NCI-H128 (cell line): ENCODE results near the gene GAPDH.
A peak's percentile ranks its signal among the peaks of the same experiment; 100 is the strongest.
"Not testable (repeated sequence)": the region's sequence is repeated elsewhere in the genome, so short reads cannot be mapped to it uniquely, and the experiment has no call there.

Experiments used
- DNase-seq: peaks from one replicate; lab custom pipeline; 2025; ENCODE audit not compliant: unreplicated experiment; lab: John Stamatoyannopoulos, UW

GAPDH gene

DNA sequence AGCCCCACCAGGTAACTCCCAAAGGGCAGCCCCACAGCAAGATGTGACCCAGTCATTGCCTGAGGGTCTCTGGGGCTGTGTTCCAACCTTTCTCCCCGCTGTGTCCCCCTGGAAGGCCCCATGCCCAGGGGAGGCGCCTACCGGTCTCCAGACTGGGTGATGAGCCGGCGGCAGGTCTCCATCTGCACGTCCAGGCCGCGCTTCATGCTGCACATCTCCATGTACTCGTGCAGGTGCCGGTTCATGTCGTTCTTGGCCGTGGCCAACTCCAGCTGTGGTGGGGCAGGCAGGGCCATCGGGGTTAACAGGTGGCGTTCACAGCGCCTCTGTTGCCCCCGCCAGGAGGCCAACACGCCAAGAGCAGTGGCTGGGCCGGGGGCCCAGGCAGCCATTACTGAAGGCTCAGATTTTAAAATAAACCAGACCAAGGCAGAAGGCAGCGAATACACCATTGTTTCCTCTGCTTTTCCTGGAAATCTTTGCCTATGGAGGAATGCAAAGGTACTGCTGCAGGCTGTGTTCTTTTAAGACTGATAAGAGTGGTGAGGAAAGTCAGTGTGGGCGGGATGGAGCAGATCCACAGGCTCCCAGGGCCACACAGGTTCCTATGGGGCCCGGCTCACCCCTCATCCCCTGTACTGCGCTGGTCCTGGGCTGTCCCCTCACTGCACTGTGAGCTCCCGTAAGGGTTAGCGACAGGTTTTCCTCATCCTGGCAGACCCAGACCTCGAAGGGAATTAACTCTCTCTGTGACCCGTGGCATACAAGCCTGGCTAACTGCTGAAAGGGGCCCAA is 7.3 kb downstream of the GAPDH start:
- no peak for DNase-seq

DNA sequence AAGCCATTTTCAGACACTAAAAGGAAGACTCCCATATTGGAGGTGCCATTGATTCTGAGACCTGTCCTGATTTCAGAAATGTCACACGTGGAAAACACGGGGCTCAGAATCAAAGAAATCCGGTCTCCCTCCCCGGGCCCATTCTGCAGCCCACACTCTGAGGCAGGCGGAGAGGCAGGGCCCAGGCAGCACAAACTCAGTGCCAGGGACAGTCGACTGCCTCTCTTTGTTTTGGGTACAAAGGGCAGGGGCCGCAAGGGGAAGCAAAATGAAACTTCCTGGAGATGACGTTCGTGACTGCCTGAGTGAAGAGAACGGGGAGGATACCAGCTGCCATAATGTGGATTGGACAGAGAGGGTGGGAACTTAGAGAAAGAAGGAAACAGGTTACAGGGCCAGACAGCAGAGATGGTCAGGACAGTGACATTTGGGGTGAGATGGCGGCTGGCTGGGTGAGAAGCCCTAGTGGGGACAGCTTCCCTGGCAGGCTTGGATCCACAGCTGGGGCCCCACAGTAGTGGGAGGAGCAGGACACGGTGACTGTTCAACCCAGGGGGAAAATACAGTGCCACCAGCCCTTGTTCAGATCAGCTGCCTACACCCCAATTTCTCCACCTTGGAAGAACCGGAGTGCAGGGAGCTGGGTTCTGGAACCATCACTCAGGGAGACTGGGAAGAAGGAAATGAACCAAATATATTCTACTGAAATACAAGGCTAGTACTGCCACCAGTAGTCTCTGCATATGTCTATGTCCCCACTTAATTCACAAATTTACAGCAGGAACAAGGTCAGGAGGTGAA is 8.1 kb downstream of the GAPDH start:
- no peak for DNase-seq

DNA sequence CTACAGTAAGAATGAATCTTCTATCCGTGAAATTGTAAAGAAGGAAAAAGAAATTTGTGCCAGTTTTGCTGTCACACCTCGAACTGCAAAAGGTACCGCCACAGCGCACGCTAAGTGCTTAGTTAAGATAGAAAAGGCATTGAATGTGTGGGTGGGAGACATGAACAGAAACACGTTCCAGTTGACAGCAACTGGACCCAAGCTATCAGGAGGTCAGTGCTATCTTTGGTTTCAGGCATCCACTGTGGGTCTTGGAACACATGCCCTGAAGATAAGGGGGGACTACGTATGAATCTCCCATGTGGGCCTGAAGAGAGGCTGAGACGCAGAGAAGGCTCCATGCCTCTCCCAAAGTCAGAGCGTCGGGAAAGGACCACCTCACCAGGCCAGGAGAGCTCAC is 11.7 kb downstream of the GAPDH start:
- no peak for DNase-seq

DNA sequence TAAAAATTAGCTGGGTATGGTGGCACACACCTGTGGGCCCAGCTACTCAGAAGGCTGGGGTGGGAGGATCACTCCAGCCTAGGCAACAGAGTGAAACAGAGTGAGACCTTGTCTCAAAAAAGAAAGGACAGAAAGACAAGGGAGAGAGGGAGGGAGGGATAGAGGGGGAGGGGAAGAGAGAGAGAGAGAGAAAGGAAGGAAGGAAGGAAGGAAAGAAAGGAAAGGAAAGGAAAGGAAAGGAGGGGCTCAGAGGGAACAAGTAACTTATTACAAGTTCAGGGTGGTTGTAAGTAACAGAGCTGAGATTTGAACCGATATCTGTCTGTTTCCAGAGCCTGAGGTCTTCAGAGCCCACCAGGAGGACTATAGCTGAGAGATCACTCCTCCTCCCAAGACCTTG is 13.2 kb downstream of the GAPDH start:
- DNase-seq, result no peak

DNA sequence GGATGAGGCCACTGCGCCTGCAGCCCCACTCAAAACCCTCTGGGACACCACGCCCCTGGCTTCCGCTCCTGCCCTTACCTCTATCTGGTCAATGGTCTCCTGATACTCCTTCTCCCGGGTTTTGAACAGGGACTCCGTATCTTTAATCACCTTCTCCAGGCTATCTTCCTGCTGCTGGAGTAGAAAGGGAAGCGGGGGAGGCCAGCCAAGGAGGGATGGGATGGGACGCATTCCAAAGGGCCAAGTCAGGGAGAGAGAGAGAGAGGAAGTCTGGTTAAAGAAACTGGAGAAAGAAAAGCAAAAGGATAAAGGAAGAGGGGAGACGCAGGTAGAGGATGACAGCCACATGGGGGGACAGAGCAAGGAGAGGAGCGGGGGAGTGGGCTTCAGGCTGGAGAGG is 13.7 kb downstream of the GAPDH start:
- no peak for DNase-seq

DNA sequence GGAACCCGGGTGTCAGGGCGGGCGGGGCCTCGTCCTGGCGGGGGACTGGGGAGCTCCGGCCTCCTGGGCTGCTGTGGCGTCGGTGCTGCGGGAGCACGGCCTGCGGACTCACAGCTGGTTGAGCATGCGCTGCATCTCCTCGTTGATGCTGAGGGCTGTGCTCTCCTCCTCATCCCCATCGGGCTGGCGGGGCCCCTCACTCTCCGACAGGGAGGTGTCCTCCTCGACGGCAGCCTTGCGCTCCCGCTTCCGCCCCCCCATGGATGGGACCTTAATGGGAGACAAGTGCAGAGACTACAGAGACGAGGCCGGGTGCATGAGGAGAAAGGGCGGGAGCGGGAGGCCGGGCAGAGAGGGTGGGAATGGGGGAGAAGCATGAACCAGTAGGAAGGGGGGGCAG is 14.2 kb downstream of the GAPDH start:
- DNase-seq, result no peak

DNA sequence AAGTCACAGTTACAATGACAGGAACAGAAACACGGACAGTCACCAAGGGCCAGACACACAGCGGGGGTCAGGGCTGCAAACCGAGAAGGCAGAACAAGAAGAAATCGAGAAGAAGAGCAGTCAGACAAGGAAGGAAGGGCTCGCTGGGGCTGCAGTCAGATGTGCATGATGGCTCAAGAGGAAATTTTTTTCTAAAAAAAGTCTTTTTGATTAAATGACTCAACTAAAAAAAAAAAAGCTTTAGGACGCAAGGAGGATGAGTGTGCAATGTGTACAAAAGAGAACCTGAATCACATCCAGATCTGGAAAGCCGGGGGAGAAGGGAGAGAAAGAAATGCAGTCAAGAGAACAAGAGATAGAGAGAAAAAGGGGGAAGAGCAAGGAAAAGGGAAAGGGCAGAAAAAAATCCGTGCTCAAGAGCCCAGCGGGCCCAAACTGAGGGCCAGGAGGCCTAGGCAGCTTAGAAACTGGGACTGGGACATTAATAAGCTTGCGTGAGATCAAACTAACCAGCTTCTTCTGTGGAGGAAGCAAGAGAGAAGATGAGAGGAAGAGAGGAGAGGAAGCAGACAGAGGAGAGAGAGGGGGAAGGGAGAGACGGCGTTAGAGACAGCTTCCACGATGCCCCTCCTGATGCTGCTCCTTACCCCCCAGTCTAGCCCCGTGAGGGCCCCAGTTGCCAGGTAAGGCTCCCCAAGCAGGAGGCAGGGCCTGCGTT is 14.8 kb downstream of the GAPDH start:
- no peak for DNase-seq

DNA sequence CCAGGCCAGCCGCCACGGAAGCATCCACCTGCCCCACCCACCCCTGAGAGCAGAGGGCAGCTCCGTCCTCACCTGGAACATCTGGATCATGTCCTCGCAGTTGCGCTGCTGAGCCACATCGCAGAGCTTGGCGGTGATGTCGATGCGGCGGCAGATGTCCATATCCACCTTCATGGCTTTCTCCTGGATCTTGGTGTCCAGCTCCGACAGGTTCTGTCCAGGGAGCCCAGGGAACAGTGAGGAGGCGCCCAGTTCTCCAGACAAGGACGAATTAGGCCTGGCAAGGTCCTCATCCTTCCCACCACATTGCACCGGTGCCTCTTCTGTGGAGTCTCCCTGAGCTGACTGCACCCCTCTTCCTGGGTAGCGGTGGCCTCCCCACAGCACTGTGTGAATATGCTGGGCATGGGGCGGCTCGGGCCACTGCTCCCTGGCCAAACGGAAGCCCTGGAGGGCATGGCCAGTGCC is 15.4 kb downstream of the GAPDH start:
- DNase-seq, result no peak

DNA sequence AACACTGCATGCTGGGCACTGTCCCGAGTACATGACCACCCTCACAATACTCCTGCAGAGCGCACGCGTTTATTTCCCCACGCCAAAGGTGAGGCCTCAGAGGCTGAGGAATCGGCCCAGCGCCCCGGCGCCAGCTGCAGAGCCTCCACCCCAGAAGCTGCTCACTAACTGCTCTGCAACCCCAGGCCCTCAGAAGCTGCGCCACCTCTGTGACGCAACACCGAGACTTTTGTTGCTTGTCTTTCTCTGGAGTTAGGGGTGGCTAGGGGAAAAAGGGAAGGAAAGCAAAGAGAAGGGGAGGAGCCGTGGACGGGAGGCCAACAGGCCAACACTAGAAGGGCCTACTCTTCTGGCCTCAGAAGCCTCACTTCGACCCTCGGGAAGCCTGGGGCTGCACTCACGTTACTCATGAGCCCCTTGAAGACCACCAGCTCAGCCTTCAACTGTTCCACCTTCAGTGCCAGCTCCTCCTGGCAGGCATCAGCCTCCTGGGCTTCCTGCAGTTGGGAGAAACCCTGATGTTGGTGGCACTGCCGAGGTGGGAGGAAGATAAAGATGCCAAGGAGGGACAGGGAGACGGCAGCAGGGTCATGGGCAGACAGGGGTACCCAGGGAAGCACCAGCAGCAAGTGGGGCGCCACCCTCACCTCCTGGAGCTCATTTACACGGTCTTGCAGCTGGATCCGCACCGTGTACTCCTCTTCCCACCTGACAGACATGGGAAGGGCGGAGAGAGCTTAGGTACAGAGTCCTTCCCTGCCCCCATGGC is 16.2 kb downstream of the GAPDH start:
- no peak for DNase-seq

DNA sequence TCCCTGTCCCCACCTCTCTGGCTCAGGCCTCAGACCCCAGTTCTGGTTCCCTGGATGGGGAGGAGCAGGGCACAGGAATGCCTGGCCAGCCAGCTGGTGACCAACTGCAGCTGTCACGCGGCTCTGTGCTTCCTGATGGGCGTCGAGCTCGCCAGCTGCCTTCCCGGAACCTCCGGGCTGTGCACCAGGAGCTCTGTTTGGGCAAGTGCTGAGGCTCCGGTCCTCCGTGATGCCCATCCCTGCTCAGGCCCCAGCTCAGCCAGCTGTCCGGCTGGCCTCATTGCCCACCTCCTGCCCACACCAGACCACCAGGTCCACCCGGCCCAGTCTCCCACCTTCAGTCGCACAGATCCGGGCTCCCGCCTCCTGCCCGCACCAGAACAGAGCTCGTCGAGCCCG is 16.7 kb downstream of the GAPDH start:
- DNase-seq, result no peak

DNA sequence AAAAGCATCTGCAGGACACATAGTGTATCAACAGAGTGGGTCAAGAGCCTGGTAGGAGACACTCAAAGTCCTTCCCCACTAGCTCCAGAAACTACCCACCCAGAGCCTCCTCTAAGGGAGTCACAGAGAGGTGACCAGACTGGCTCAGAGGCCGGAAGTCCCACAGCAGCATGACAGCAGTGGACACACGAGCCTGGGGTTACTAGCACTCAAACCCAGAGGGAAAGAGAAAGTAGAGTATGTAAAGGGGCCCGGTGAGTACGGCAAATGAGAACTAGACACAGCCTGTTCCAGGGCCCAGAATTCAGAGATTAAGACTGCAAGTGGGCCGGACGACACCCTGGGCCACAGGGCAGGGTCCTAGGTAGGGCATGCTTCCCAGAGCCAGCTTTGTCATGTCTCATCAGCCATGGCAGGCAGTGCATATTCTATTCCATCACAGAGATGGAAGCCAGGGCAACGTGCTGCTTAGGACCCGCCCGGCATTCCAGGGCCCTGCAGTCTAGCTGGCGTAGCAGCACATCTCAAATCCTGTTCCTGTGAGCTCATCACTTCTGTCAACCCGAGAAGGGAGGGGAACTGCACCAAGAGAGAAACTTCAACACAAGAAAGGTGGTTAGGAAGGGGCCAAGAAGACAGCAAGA is 17.3 kb downstream of the GAPDH start:
- DNase-seq, result no peak

DNA sequence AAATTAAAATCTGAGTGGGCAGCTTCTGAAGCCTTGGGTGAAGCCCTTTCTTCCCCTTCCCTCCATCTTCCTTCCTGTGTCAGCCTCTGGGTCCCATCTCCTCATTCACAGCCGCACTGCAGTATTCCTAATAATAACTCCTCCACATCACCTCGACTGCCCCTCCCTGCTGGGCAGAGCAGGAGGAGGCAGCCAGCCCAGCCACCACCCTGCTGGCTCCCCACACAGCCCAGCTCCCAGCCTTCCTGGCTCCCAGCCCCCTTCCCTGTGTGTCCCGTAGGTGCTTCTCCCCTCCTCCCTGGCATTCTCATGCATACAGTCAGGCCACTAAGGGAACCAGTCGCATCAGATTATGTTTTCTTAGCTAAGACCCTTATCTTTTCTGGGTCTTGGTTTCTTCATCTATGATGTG is 17.8 kb downstream of the GAPDH start:
- no peak for DNase-seq

DNA sequence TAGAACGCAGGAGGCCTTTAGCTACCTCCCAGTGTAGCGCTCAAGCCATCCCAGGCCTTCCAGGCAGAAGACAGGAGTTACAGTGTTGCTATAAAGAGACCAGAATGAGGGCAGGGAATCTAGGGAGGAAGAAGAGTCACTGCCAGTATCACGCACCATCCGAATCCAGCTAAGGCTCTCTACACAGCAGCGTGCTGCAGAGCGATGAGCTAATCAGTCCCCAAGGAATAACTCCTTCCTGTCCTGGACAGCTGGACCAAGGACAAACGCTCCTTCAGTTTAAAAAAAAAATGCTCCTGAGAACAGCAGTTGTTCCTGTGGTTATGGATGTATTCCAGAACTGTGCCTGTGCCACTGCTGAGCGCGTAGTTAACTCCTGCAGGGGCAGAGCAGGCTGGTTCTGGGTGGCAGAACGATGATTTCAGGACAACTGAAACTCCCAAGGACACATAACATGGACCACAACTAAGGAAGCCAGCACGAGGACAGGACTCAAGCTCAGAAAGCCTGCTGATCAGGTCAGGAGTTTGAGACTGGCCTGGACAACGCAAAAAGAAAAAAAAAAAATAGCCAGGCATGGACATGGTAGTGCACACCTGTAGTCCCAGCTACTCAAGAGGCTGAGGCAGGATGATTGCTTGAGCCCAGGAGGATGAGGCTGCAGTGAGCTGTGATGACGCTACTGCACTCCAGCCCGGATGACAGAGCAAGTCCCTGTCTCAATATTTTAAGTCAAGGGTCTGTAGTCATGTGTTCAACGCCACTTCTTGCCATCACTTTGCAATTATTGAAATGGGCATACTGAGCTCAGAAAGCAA is 18.9 kb downstream of the GAPDH start:
- DNase-seq, result no peak

DNA sequence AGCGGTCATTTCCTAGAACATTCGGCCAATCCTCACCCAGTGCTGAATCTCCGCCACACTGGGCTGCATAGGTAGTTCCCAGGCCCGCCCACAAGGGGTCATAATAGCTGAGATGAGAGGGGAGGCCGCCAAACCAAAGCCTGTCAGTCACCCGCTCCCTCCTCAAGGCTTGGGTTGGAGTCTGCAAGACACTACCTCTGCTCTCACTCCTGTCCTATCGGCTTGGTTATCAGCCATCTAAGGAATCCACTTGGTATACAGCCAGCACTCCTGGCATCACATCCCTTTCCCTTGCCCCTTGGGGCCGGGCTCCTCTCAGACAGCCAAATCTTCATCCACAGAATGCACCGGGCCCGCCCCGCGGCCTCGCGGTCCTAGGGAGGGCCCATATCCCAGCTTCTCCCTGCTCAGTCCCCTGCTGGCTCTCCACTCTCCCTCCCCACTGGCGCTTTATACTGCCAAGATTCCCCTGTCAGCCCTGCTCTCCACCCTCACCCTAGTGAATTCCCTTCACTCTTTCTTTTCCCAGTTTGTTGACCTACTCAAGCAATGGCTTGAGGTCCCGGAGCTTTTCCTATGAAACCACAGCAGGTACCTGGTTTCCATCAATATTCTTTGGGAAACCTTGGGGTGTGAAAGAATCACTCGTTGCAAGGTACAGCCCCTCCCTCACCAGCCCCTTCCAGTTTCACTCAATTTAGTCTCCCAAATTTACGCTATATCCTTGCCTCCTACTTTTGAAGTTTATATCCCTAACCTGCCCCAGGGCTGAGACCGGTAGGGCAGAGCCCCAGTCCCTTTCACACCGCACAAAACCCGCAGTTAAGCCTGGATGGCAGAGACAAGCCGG is 20.1 kb downstream of the GAPDH start:
- peak; percentile 16 for DNase-seq

DNA sequence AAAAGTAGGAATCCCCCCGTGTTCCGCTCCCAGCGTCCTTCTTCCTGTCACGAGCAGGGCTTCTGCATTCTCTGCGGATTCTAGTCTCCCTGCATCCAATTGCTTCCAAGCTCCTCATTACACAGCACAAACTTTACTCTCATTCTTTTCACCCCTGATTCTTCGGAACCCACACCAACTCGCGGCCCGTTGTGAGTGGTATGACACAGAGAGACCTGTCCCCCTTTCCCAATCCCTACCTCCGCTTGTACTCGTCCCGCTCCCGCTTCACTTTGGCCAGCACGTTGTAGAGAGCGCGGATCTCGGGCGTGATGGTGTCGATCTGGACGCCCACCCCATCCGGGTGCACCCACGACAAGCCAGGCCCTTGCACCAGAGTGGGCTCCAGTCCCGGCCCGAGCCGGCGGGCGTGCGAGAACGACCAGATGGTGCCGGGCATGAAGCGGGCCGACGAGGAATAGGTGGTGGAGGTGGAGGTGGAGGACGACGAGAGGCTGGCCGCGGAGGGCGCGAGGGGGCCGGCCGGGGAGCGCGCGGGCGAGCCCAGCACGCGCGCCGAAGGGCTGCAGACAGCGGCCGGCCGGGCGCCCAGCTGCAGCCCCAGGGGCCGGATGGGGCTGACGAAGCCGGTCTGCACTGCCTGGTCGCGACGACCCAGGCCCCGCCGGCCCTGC is 20.8 kb downstream of the GAPDH start:
- no peak for DNase-seq

DNA sequence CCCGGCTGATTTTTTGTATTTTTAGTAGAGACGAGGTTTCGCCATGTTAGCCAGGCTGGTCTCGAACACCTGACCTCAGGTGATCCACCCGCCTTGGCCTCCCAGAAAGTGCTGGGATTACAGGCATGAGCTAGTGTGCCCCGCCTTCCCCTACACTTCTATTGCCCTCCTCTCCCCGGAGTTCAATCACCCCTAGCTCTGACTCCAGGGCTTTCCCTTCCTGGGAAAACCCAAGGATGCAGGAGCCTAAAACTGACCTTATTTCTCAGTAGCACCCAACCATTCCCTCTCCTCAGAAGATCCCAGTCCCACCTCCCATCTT is 22.1 kb downstream of the GAPDH start:
- not testable (repeated sequence) for DNase-seq

DNA sequence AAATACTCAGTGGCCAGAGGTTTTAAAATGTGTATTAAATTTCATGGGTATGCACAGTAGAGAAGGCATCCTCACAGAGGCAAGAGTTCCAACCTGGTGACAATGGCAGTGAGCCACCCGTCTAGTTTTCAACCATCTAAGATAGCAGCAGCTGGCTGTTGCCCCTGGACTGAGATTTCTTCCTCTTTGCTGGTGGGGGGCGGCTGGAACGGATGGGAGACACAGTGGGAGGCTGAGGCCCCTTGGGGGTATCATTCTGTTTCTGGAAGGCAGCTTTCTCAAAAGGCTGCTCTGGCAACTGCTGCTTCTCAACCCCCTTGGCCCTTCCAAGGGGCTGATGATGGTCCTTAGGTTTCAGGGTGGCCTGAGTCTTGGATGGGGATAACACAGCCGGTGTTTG is 22.5 kb downstream of the GAPDH start:
- no peak for DNase-seq

DNA sequence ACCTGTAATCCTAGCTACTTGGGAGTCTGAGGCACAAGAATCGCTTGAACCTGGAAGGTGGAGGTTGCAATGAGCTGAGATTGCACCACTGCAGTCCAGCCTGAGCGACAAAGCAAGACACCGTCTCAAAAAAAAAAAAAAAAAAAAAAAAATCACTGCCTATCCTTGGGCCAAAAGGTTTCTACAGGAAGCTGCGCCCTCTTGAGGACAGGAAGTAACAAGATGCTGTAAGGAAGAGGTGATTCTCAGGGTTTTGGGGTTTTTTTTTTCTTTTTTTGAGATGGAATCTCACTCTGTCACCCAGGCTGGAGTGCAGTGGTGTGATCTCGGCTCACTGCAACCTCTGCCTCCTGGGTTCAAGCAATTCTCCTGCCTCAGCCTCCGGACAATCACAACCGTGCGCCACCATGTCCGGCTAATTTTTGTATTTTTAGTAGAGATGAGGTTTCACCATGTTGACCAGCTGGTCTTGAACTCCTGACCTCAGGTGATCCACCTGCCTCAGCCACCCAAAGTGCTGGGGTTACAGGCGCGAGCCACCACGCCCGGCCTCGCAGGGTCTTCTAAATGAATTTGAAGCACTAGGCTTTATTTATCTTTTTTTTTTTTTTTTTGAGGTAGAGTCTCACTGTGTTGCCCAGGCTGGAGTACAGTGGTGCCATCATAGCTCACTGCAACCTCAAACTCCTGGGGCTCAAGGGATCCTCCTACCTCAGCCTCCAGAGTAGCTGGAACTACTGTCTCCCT is 23.9 kb downstream of the GAPDH start:
- not testable (repeated sequence) for DNase-seq
